Amygdala (tissue), 56 donors: ENCODE measurements around the gene PROM2.
A peak's percentile ranks its signal among the peaks of the same experiment; 100 is the strongest.
"Not testable (repeated sequence)": the region's sequence is repeated elsewhere in the genome, so short reads cannot be mapped to it uniquely, and the experiment has no call there.

ENCODE experiments used
- DNase-seq, 56 donors: peaks; one replicate each; lab custom pipeline; 2025; lab: John Stamatoyannopoulos, UW

PROM2 gene, protein sequence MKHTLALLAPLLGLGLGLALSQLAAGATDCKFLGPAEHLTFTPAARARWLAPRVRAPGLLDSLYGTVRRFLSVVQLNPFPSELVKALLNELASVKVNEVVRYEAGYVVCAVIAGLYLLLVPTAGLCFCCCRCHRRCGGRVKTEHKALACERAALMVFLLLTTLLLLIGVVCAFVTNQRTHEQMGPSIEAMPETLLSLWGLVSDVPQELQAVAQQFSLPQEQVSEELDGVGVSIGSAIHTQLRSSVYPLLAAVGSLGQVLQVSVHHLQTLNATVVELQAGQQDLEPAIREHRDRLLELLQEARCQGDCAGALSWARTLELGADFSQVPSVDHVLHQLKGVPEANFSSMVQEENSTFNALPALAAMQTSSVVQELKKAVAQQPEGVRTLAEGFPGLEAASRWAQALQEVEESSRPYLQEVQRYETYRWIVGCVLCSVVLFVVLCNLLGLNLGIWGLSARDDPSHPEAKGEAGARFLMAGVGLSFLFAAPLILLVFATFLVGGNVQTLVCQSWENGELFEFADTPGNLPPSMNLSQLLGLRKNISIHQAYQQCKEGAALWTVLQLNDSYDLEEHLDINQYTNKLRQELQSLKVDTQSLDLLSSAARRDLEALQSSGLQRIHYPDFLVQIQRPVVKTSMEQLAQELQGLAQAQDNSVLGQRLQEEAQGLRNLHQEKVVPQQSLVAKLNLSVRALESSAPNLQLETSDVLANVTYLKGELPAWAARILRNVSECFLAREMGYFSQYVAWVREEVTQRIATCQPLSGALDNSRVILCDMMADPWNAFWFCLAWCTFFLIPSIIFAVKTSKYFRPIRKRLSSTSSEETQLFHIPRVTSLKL

DNA sequence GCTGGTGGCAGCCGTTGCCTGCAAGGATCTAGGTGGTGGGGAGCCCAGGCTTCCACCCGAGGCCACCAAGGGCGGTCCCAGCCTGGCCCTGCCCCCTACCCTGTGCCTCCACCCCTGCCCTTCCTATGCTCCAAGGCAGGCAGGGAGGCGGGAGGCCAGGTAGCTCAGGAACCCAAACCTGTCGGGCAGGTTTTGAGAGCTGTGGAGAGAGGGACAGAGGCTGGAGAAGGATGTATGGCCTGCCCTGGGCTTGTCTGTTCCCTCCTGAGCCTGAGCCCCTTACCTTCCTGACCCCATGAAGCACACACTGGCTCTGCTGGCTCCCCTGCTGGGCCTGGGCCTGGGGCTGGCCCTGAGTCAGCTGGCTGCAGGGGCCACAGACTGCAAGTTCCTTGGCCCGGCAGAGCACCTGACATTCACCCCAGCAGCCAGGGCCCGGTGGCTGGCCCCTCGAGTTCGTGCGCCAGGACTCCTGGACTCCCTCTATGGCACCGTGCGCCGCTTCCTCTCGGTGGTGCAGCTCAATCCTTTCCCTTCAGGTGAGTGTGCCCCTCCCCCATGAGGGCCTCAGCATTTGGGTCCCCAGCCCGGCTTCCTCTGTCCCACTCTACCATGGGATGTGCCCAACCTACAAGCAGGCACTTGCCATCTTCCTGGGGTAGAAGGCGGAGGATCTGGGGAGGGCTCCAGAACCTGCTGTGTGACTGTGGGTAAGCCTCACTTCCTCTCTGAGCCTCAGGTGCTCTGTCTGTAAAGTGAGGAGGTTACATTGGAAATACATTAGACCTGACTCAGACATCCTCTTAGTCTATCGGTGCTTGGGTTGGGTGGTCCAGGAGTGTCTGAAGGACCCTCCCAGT lies at the start of gene PROM2:
PROM2 (plus strand) TSS at position 159 of the 860 bp plus-strand sequence; CDS start at position 296, 137 bp downstream.
- no peak for DNase-seq

DNA sequence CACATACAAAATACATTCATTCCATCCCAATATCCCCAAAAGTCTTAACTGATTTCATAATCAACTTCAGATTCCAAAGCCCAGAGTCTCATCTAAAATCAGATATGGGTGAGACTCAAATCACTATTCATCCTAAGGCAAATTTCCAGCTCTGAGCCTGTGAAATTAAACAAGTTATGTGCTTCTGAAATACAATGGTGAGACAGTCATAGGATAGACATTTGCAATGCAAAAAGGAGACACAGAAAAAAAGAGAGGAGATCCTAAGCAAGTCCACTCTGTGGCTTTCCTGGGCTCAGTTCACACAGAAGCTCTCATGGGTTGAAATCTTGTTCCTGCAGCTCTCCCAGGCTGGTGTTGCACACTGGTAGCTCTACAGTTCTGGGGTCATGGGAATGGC lies 48.6 kb upstream of the PROM2 start:
- DNase-seq = no peak

DNA sequence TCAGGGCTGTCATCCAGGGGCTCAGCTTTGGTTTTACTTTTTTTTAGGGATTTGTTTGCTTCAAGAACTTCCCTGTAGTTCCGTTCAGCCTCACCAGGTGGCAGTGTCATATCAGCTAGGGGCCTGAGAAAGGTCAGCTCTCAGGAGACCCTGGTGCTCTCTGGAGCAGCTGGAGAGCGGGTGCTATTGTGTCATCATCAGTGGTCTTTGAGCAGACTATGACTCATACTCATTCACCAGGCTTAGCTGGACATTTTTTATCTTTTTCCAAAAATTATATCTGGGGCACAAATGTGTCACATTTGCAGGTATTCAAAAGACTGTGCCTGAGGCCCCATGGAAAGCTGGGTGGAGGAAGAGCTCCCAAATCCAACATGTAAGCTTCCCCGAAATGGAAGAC lies 42.5 kb upstream of the PROM2 start:
- peak in 47 of 56 donors; percentile 5 to 86 (median 40) for DNase-seq

DNA sequence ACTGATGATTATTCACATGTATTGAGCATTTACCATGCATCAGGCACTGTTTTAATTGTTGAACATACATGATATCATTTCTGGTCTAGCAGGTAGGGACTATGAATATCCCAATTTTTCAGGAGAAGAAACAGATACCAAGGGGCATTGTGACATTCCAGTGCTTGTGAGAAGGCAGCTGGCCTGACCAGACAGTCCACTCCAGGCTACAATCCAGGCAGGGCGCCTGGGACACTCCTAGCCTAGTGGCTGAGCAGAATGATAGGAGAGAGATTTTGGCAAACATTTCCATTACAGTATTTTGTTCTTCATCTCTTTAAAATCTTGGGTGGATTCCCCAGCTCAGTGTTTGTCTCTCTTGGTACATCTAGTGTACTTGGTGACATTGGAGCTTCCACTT lies 42.0 kb upstream of the PROM2 start:
- no peak for DNase-seq

DNA sequence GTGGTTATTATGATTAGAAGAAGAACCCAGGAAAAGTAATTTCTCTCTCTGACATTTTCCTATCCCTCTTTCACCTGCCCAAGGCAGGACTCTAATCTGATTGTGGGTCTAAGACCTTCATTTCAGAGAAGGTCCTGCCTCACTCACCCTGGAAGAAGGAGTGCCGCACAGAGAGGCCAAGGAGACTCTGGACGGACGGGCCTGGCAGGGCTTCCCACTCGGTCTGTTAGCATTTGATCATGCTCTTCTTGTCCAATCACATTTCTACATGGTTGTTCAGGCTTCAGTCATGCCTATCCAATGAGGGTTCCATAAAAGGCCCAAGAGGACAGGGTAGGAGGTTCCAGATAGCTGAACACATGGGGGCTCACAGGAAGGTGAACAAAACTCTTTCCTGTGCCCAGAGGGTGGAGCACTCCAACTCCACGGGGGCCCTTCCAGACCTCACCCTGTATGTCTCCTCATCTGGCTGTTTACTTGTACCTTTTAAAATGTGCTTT lies 39.9 kb upstream of the PROM2 start:
- DNase-seq = no peak

DNA sequence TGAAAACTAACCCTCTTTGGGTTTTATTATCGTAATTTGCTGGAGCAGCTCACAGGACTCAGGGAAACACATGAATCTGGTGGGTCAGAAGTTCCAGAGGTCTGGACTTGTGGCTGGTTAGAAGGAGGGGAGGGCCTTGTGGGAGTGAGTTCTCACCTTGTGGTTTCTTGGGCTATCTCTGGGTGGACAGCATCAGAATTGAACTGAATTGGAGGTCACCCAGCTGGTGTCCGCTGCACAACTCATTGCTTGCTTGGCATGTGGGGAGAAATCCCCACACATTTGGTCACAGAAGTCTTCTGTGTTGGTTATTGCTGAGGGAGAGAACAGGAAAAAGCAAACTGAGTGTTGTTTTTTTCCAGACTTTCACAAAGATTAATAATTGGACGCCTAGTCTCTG lies 39.4 kb upstream of the PROM2 start:
- DNase-seq = no peak

DNA sequence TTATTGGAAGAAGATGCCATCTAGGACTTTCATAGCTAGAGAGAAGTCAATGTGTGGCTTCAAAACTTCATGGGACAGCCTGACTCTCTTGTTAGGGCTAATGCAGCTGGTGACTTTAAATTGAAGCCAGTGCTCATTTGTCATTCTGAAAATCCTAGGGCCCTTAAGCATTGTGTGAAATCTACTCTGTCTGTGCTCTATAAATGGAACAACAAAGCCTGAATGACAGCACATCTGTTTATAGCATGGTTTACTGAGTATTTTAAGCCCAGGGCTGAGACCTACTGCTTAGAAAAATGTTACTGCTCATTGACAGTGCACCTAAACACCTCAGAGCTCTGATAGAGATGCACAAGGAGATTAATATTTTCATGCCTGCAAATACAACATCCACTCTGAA lies 36.1 kb upstream of the PROM2 start:
- DNase-seq = no peak

DNA sequence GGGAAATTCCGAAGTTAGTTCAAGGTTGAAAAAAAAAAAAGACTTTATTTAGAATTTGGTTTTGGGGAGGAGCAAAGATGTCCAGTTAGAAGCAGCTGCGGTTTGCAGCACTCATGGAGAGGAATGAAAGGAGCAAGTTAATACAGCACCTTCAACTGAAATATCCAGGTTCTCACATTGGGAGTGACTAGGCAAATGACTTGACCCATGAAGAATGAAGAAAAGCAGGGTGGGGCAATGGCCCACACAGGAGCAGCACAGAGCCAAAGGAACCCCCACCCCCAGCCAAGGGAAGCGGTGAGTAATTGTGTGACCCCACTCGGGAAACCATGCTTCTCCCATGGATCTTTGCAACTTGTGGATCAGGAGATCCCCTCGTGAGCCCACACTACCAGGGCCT lies 34.2 kb upstream of the PROM2 start:
- DNase-seq = no peak

DNA sequence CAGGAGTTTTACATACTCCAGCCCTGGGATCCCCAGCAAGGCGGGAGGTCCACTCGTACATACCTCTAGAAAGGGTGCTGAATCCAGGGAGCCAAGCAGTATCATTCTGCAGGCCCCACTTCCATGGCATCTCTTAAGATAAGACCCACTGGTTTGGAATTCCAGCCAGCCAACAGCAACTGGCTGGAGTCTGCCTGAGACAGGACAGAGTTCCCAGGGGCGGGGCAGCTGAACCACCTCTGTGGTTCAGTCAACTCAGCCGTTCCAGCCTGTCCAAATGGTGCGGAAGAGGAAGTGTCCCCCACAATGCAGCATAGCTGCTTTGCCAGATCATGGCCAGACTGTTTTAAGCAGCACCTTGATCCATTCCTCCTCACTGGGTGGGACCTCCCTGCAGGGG lies 33.7 kb upstream of the PROM2 start:
- no peak for DNase-seq

DNA sequence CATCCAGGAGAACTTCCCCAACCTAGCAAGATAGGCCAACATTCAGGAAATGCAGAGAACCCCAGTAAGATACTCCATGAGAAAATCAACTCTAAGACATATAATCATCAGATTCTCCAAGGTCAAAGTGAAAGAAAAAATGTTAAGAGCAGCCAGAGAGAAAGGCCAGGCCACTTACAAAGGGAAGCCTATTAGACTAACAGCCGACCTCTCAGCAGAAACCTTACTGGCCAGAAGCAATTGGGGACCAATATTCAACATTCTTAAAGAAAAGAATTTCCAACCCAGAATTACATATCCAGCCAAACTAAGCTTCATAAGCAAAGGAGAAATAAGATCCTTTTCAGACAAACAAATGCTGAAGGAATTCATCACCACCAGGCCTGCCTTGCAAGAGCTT lies 32.2 kb upstream of the PROM2 start:
- DNase-seq = not testable (repeated sequence)

DNA sequence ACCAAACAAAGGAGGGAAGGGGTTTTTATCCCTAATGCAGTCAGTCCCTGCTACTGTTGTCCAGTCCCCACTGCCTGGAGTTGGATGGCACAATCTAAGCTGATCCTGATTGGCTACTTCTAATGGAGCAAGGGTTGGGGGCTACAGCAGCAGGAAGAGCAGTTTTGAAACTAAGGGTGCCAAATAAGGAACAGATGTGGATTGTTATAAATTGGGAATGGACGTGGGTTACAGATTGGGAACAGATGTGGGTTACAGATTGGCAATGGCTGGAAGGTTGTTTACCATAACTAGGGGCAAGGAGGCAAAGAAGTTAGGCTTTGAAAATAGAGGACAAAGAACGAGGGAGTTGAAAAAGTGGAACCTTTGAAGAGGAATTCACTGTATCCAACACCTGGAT lies 16.0 kb upstream of the PROM2 start:
- DNase-seq = no peak

DNA sequence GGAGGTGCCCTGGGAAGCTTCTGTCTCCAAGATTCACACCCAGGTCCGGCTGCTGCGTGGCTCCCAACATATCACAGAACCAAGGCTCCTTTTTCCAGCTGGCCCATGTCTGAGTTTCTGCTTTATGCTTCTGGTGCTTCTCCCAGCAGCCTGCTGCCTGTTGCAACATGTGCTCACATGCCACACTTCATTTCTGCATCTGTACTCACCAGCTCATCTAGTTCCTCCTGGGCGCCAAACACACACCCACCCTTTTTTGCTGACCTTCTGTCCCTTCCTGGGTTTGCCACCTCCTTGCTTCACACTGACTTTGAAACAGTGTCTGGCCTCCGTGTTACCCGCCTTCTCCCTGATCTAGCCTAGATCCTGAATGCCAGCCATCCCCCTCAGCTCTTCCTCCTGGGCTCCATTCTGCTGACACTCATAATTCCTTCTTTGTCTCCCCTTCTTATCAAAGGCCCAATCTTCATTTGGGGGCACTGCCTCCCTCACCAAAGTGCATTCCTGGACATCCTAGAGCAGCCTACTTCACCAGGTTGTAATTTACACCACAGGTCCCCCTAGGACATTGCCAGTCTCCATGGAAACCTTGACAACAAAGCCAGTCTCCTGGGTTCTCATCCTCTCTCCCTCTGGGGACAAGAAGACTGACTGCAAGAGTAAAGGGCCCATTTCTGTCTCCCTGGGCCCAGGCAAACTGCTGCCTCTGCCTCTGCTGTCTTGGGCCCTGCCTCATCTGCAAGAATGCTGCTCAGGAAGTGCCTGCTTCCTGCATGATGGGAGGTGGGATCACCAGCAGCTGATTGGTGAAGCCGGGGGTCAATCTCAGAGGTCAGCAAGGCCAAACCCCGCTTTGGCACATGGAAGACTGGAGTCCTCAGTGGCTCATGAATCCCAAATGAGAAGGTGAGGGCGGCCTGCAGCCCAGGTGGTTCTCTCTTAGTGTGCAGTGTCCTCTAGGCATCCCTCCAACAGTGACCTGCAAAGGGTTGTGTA lies 13.9 kb upstream of the PROM2 start:
- DNase-seq = no peak

DNA sequence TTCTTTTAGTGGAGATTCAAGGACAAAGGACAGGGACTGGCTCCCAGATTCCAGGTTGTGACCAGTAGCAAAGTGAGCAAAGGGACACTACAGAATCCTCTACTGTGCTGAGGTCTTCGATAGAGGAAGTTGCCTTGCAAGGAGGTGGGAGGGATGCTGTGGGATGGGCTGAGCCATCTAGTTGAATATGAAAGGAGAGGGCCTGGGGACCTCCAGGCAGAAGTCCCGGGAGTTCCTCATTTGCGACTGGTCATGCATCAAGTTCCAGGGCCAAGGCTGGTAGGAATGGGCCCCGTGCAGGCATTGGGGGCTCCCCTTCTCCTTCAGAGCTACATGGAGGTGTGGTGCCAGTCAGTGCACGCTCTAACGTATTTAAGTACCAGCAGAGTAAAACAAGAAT lies 12.6 kb upstream of the PROM2 start:
- DNase-seq = no peak

DNA sequence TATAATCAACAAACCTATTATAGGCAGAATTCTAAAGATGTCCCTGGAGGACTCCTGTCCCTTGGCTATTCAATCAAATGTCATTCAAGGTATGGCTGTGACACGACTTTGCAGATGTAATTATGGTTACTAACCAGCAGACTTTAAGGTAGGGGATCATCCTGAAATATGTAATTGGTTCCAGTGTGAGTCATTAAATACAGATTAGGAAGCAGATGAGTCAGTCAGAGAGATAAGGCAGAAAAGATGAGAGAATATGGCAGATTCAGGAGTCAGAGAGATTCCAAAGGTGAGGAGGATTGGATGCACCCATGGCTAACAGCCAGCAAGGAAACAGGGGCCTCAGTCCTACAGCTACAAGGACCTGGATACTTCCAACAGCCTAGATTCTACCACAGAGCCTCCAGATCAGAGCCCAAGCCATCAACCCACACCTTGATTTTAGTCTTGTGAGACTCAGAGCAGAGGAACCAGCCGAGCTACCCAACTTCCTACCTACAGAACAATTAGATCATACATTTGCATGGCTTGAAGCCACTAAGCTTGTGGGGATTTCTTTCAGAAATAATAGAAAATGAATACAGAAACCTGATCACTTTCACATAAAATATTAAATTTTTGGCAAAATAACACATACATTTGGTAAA lies 11.2 kb upstream of the PROM2 start:
- no peak for DNase-seq

DNA sequence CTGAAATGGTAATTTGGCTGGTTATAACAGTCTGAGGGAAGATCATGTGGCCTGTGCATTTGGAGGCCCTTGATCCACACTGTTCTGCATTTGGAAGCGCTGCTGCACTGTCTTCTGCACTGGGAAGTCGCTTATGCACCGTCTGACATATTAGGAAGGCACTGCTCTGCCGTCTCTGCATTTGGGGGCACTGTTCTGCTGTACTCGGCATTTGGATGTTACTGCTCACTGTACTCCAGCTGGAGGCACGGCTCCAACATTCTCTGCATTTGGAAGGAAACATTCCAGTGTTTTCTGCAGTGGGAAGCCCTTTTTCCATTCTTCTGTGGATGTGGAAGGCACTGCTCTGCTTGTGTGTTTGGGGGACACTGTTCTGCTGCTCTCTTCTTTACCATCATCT lies 9.6 kb upstream of the PROM2 start:
- DNase-seq = peak in 34 of 56 donors; percentile 8 to 70 (median 30)

DNA sequence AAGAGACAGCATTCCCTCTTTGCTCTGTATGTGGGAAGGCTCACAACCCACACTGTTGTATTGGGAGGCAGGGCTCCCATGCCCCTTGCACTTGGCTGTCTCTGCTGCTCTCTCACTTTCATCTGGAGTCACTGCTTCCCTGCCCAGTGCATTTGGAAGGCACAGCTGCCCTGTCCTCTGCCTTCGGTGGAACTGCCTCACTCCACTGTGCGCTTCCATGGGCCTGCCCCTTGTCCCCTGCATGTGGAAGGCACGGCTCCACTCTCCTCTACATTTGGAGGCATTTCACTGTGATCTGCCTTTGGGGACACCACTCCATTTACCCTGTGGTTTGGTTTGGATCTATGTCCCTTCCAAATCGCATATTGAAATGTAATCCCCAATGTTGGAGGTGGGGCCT lies 9.1 kb upstream of the PROM2 start:
- no peak for DNase-seq

DNA sequence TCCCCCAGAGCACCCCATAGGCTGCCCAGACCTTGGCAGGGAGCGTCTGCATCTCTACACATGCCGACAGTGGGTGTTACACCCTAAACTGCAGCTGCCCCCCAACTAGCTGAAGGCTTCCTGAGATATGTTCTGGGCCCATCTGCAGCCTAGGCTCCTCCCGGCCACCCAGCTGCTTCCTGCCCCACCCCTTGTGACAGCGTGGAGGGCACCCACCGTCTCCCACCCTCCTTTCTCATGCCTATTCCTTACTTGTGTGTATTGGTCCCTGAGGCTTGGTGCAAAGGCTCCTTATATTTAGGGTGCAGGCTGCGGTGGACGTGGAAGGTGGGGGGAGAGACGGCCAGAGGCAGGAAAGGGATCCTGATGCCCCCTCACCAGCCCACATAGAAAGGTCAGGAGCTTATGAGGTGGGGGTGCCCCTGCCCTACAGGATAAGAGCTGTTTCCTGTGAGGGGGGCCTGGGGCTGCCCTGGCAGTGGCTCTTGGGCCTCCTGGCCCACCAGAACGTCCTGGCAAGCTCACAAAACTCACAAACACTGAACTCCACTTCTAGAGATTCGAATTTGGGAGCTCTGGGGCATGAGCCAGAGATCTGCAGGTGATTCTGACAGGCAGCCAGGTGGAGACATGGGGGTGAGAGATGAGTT lies 7.3 kb upstream of the PROM2 start:
- no peak for DNase-seq

DNA sequence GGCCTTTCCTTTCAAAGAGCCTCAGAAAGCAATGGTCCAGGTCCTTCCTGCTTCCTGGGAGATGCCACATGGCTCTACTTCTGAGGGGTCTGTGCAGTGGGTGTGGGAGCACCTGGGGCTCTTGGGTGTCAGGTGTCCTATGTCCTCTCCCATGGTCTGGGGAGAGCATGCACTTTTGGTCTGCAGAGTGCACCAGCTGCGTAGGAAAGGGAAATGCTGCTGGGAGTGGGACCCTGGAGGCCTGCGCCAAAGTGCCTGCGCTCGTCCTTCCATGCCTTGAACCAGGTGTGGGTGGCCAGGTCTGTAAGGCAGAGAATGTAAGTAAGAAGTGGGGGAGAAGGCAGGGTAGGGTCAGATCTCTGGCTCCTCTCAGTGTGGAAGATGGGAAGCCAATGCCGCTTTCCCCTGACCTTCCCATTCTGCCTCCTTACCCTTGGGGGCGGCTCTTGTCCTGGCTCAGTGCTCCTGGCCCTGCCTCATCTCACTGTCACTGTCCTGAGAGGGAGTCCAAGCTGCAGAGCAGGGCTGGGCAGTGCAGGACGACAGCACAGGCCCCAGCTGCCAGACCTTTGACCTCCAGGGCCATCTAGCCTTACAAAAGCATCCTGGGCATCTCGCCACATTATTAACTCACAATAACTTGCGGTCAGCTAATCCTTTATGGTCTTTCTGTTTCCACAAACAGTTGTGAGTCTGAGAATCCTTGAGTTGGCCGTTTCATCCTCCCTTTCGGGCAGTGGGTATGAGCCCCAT lies 6.6 kb upstream of the PROM2 start:
- DNase-seq = no peak
